Chondrocyte (in vitro differentiated cells): ENCODE data around the gene NRIP3. TPM values are rescaled to one million over a fixed set of nuclear protein-coding genes. Genes with fewer than 3 reads are reported as not detected.

Experiments
- DNase-seq: peaks from one replicate; pipeline ENCODE4 v3.0.0; 2021; ENCODE audit warnings: mixed read lengths, low spot score
- H3K27ac Mint-ChIP-seq: one replicate; pipeline ENCODE4 v1.8.0; 2021; ENCODE audit warnings: mild to moderate bottlenecking, moderate library complexity, mixed read lengths; ENCODE audit not compliant: unreplicated experiment
- H3K27me3 Mint-ChIP-seq: 2 replicates; pipeline ENCODE4 v1.8.0; 2021; ENCODE audit warnings: low read depth, mixed read lengths
- H3K36me3 Mint-ChIP-seq: 2 replicates; pipeline ENCODE4 v1.8.0; 2021; ENCODE audit warnings: low read depth, mixed read lengths
- H3K4me1 Mint-ChIP-seq: 2 replicates; pipeline ENCODE4 v1.8.0; 2021; ENCODE audit warnings: low read depth, mild to moderate bottlenecking, mixed read lengths
- H3K4me3 Mint-ChIP-seq: one replicate; pipeline ENCODE4 v1.8.0; 2021; ENCODE audit warnings: mild to moderate bottlenecking, moderate library complexity, mixed read lengths; ENCODE audit not compliant: unreplicated experiment
- H3K9me3 Mint-ChIP-seq: 2 replicates; pipeline ENCODE4 v1.8.0; 2021; ENCODE audit warnings: low read depth, mixed read lengths
- total RNA-seq: library from RNA; stranded (reverse); gene quantifications from 3 replicates; pipeline ENCODE4 v1.2.1, GENCODE V29; 2021
- TF ChIP-seq, protein P1 (sequence below): fragments of 200-600 bp; sonication (generic); IDR thresholded peaks from 2 replicates; pipeline ENCODE4 v1.5.0; 2021; ENCODE audit warnings: antibody characterized with exemption, mild to moderate bottlenecking, moderate library complexity

NRIP3 gene
- total RNA-seq, 1 donor from 2014 or later = 3.5 TPM

DNA sequence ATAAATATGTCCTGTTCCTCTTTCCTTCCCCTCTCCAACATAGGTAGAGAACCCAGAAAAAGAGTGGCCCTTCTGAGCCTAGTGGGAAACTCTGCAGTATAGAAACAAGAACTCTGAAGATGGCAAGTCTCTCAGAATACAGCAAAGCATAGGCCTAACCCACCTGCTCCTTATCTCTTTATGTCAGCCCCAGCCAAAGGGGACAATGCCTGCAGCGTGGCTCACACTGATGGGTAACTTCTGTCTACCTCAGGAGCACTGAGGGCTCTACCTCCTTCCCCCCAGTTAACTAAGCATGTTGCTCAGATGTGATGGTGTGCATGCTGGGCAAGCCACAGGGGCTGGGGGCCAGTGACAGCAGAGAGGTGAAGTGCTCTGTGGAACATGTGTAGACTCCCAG, 4.9 kb upstream of the NRIP3 start:
- DNase-seq = no peak
- no peaks in the 10 kb centered on the region for H3K27me3 Mint-ChIP-seq
- no peak overlapping the region for H3K4me3 Mint-ChIP-seq
- no peak overlapping the region for H3K27ac Mint-ChIP-seq
- TF ChIP-seq, protein P1, sequence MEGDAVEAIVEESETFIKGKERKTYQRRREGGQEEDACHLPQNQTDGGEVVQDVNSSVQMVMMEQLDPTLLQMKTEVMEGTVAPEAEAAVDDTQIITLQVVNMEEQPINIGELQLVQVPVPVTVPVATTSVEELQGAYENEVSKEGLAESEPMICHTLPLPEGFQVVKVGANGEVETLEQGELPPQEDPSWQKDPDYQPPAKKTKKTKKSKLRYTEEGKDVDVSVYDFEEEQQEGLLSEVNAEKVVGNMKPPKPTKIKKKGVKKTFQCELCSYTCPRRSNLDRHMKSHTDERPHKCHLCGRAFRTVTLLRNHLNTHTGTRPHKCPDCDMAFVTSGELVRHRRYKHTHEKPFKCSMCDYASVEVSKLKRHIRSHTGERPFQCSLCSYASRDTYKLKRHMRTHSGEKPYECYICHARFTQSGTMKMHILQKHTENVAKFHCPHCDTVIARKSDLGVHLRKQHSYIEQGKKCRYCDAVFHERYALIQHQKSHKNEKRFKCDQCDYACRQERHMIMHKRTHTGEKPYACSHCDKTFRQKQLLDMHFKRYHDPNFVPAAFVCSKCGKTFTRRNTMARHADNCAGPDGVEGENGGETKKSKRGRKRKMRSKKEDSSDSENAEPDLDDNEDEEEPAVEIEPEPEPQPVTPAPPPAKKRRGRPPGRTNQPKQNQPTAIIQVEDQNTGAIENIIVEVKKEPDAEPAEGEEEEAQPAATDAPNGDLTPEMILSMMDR = no peak
- H3K9me3 Mint-ChIP-seq = peaks cover 12% of the 10 kb centered on the region
- peaks cover 5% of the 10 kb centered on the region for H3K4me1 Mint-ChIP-seq
- H3K36me3 Mint-ChIP-seq = peaks cover 3% of the 10 kb centered on the region

DNA sequence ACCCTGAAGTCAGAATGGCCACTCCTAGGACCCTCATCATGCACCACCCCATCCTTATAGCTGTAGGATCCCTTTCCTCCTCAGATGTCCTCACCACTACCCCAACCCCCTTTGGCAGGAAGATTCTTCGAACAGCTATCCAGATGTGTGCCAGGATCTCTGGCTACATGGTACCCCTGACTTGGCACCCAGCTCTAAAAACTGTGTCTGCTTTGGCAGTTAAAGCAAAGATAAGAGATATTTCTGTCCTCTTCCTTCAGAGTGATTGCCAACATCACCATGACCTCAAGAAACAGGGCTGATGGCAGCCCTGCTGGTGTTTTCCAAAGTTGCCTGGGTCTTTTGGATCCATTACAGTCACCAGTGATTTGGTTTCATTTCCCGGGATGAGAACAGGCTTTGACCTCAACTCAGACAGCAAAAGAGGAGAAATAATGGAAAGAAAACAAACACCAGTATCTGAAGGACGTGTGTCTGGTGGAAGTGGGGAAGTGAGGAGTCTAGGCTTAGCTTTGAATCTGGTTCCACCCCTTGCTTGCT, 4.3 kb upstream of the NRIP3 start:
- Mint-ChIP-seq H3K9me3 (peaks cover 10% of the 10 kb centered on the region), H3K27ac (no peak overlapping the region), H3K4me1 (peaks cover 9% of the 10 kb centered on the region), H3K36me3 (peaks cover 3% of the 10 kb centered on the region), H3K27me3 (no peaks in the 10 kb centered on the region), H3K4me3 (no peak overlapping the region)
- no peak for DNase-seq
- TF ChIP-seq, protein P1 = no peak

DNA sequence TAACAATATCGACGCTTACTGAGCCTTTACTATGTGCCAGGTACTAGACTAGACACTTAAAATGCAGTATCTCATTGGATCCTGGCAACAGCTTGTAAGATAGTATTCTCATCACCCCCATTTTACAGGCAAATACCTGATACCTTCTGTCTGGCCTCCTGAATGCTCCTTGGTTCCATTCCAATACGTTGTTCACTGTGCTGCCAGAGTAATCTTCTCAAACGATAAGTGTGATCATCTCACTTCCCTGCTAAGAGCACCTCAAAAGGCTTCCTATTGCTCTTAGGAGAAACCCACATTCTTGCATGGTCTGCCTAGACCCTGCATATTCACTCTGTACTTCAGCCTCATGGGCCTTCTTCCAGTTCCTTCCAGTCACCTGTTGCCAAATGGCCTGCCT, 1.3 kb upstream of the NRIP3 start:
- peaks cover 17% of the 10 kb centered on the region for H3K4me1 Mint-ChIP-seq
- H3K27me3 Mint-ChIP-seq = no peaks in the 10 kb centered on the region
- TF ChIP-seq, protein P1 = no peak
- H3K9me3 Mint-ChIP-seq = peaks cover 3% of the 10 kb centered on the region
- no peak for DNase-seq
- no peaks in the 10 kb centered on the region for H3K36me3 Mint-ChIP-seq
- H3K27ac Mint-ChIP-seq = no peak overlapping the region
- no peak overlapping the region for H3K4me3 Mint-ChIP-seq

DNA sequence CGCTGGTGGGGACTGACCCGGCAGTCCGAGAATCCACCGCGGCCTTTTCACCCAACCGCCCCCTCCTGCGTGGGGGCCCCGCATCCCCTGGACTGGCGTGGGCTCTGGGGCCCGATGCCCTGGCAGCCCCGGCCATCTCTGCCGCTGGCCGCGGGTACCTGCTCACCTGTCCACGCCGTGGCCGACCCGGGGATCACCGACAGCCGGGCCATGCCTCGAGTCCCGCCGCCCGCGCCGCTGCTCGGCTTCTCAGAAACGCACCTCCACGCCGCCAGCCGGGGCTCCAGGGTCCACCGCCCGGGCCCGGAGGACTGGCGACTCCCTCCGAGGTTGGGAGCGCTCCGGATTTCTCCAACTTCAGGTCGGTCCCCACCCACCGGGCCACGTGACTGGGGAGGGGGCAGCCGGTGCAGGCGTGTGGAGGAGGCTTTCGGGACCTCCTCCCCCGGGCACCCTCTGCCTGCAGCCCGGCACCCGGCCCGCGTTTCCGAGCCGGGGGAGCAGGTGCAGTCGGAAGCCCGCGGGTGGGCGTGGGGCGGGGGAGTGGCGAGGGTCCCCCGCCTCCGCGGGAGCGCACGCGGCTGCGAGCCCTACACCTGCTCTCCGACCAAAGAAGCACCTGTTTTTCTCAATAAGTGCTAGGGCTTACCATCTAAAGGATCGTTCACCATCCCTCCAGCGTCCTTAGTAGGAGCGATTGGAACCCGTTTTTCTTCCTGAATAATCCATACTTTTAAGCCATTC, 554 bp upstream of the NRIP3 start:
- no peaks in the 10 kb centered on the region for H3K27me3 Mint-ChIP-seq
- H3K36me3 Mint-ChIP-seq = no peaks in the 10 kb centered on the region
- TF ChIP-seq, protein P1 = no peak
- H3K9me3 Mint-ChIP-seq = no peaks in the 10 kb centered on the region
- peaks cover 17% of the 10 kb centered on the region for H3K4me1 Mint-ChIP-seq
- H3K4me3 Mint-ChIP-seq = peak overlapping the region; percentile 40
- no peak overlapping the region for H3K27ac Mint-ChIP-seq
- DNase-seq = peak; percentile 91

DNA sequence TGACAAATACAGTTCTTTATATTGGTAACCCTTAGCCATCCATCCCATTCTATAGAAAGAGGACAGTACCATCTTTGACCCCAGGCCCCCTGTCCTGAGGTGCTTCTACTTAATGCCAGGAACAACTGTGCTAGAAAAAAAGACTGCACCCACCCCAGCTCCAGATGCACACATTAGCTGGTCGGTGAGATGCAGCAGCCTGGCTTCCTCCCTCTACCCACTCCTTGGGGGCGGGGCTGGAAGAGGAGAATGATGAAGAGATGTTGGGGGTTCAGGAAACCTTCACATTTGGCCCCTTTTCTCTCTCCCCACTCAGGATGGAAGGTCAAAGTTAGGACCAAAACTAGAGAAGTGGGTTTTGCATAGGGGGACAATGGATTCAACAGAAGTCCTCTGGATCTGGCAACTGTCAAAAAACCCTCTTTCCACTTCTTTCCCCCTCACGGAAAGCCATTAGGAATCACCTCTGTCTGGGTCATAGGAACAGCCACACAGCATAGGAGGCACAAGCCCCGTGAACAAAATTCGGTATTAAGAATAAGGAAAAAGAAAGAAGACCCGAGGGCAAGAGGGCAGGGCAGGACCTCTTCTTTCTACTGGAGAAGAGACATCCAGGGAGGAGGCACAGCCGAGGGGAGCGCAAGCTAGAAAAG, 755 bp downstream of the NRIP3 start:
- Mint-ChIP-seq H3K27me3 (no peaks in the 10 kb centered on the region), H3K4me3 (peak overlapping the region; percentile 70), H3K36me3 (no peaks in the 10 kb centered on the region), H3K27ac (peak overlapping the region; percentile 34), H3K4me1 (peaks cover 17% of the 10 kb centered on the region), H3K9me3 (no peaks in the 10 kb centered on the region)
- TF ChIP-seq, protein P1 = no peak
- DNase-seq = no peak
